ENCODE results near the gene WEE2. TPM values are rescaled to one million over a fixed set of nuclear protein-coding genes. Genes with fewer than 3 reads are reported as not detected.

The WEE2 gene
- total RNA-seq, 4 donors from 2014 or later, result not detected

GRCh38 chr7:141713890-141714289 is 5.7 kb downstream of the WEE2 start:
- Histone ChIP-seq H3K9me3 (no peaks in the 10 kb centered on the region), H3K27ac (no peak overlapping the region), H3K27me3 (no peaks in the 10 kb centered on the region), H3K4me3 (no peak overlapping the region), H3K4me1 (no peaks in the 10 kb centered on the region), H3K36me3 (no peaks in the 10 kb centered on the region)
- 100% methylated on average over 1 of the region's 1 CpG; no CpG with 5 or more reads in 1 of the 2 donors for WGBS, 2 donors (ENCODE audit: low coverage in 1 of 2)
- TF ChIP-seq POLR2A (IDR thresholded peaks at IDR 0.05) (no peak), EP300 (IDR thresholded peaks at IDR 0.05) (no peak), CTCF (IDR thresholded peaks at IDR 0.05) (no peak), POLR2AphosphoS5 (IDR thresholded peaks at IDR 0.05) (no peak)
- no peak for ATAC-seq

GRCh38 chr7:141714571-141714970 is 6.4 kb downstream of the WEE2 start:
- Histone ChIP-seq H3K36me3 (no peaks in the 10 kb centered on the region), H3K4me3 (no peak overlapping the region), H3K4me1 (no peaks in the 10 kb centered on the region), H3K9me3 (no peaks in the 10 kb centered on the region), H3K27ac (no peak overlapping the region), H3K27me3 (no peaks in the 10 kb centered on the region)
- ATAC-seq, result no peak
- no peak for TF ChIP-seq POLR2AphosphoS5 (IDR thresholded peaks at IDR 0.05)
- no peak for TF ChIP-seq EP300 (IDR thresholded peaks at IDR 0.05)
- no peak for TF ChIP-seq POLR2A (IDR thresholded peaks at IDR 0.05)
- TF ChIP-seq CTCF (IDR thresholded peaks at IDR 0.05), result no peak
- WGBS, 2 donors (ENCODE audit: low coverage in 1 of 2), result 70 to 80% methylated on average over 2 of the region's 2 CpGs

- Histone ChIP-seq H3K36me3 (no peaks in the 10 kb centered on the region), H3K4me3 (no peak overlapping the region), H3K9me3 (no peaks in the 10 kb centered on the region), H3K27ac (no peak overlapping the region), H3K27me3 (no peaks in the 10 kb centered on the region), H3K4me1 (no peaks in the 10 kb centered on the region)
- TF ChIP-seq POLR2A (IDR thresholded peaks at IDR 0.05) (no peak), POLR2AphosphoS5 (IDR thresholded peaks at IDR 0.05) (no peak), EP300 (IDR thresholded peaks at IDR 0.05) (no peak), CTCF (IDR thresholded peaks at IDR 0.05) (no peak)
- 63 to 66% methylated on average over 4 of the region's 4 CpGs for WGBS, 2 donors (ENCODE audit: low coverage in 1 of 2)
- ATAC-seq, result no peak
These were observed 6.9 kb downstream of the WEE2 start for GRCh38 chr7:141715018-141715417.

GRCh38 chr7:141715794-141716689 is 7.9 kb downstream of the WEE2 start:
- TF ChIP-seq POLR2AphosphoS5 (IDR thresholded peaks at IDR 0.05), result no peak
- TF ChIP-seq CTCF (IDR thresholded peaks at IDR 0.05), result no peak
- TF ChIP-seq EP300 (IDR thresholded peaks at IDR 0.05), result no peak
- TF ChIP-seq POLR2A (IDR thresholded peaks at IDR 0.05), result no peak
- Histone ChIP-seq H3K4me3 (no peak overlapping the region), H3K4me1 (no peaks in the 10 kb centered on the region), H3K36me3 (no peaks in the 10 kb centered on the region), H3K27ac (no peak overlapping the region), H3K27me3 (no peaks in the 10 kb centered on the region), H3K9me3 (no peaks in the 10 kb centered on the region)
- 58 to 60% methylated on average over 5 to 6 of the region's 6 CpGs for WGBS, 2 donors (ENCODE audit: low coverage in 1 of 2)
- ATAC-seq, result no peak

- no peak overlapping the region for H3K27ac ChIP-seq
- TF ChIP-seq CTCF (IDR thresholded peaks at IDR 0.05), result no peak
- TF ChIP-seq POLR2AphosphoS5 (IDR thresholded peaks at IDR 0.05), result no peak
- TF ChIP-seq POLR2A (IDR thresholded peaks at IDR 0.05), result no peak
- TF ChIP-seq EP300 (IDR thresholded peaks at IDR 0.05), result no peak
- no peaks in the 10 kb centered on the region for H3K36me3 ChIP-seq
- H3K4me1 ChIP-seq, result no peaks in the 10 kb centered on the region
- no peak overlapping the region for H3K4me3 ChIP-seq
- no peak for ATAC-seq
- no peaks in the 10 kb centered on the region for H3K27me3 ChIP-seq
- H3K9me3 ChIP-seq, result no peaks in the 10 kb centered on the region
- WGBS, 2 donors (ENCODE audit: low coverage in 1 of 2), result 67 to 94% methylated on average over 1 of the region's 1 CpG
These were observed 9.3 kb downstream of the WEE2 start for GRCh38 chr7:141717450-141717849.
